Right lobe of liver (tissue), 6 donors: ENCODE measurements around the gene HTR7. TPM values are rescaled to one million over a fixed set of nuclear protein-coding genes. Genes with fewer than 3 reads are reported as not detected.

Source experiments
- ATAC-seq, 4 donors: fragments of 200-7000 bp; cut with Tn5 transposase; one replicate each; pipeline ENCODE4 v1.9.1; 2020; ENCODE audit warnings: mild to moderate bottlenecking in 4 of 4, moderate library complexity in 4 of 4
- DNase-seq, 3 donors: peaks; one replicate each; pipeline ENCODE4 v3.0.0-alpha.2; 2020
- H3K27ac ChIP-seq, 3 donors: fragments of 200-600 bp; one replicate each; pipeline ENCODE4 v1.8.0; 2022
- H3K27me3 ChIP-seq, 2 donors: fragments of 200-600 bp; one replicate each; pipeline ENCODE4 v1.8.0; 2022
- H3K36me3 ChIP-seq, 4 donors: fragments of 200-600 bp; sonication (generic) in 1 of 4; one replicate each; pipeline versions ENCODE4 v1.5.1 to v1.8.0; 2017 to 2022; ENCODE audit warnings: control low read depth in 1 of 4
- H3K4me1 ChIP-seq, 4 donors: fragments of 200-600 bp; sonication (generic) in 1 of 4; one replicate each; pipeline versions ENCODE4 v1.5.1 to v1.8.0; 2017 to 2022; ENCODE audit warnings: control low read depth in 1 of 4
- H3K4me3 ChIP-seq, 3 donors: fragments of 200-600 bp; one replicate each; pipeline ENCODE4 v1.8.0; 2022
- H3K9me3 ChIP-seq, 4 donors: fragments of 200-600 bp; sonication (generic) in 1 of 4; one replicate each; pipeline versions ENCODE4 v1.5.1 to v1.8.0; 2017 to 2022; ENCODE audit warnings: control low read depth in 1 of 4
- POLR2A ChIP-seq: fragments of 450-650 bp; IDR thresholded peaks from one replicate; pipeline ENCODE4 v1.6.1; 2017; ENCODE audit warnings: antibody characterized with exemption, mild to moderate bottlenecking
- WGBS: methylation state at CpG from one replicate; pipeline ENCODE4 v1.1.6; 2018; ENCODE audit warnings: low coverage, low lambda C conversion rate; ENCODE audit not compliant: insufficient coverage; ENCODE audit errors: missing lambda C conversion rate; 5-methylcytosine and 5-hydroxymethylcytosine counted together
- intact Hi-C, 2 donors: fragments of 100-400 bp; cut with DNase I; formaldehyde crosslinking; loops; one replicate each; pipeline versions ENCODE4 v1.11.2 to v1.14.1; 2022
- total RNA-seq, 6 experiments: library from RNA; depleted of rRNA in 2 of 6; stranded (reverse); fragments of >200 nt in 2 of 6; fragmentation: NEBNext Ultra II Directional in 3 of 6; extraction: Animal tissue kit (Norgen Biotek cat#: 25700) in 3 of 6; gene quantifications; one replicate each; pipeline versions ENCODE4 v1.1.0 to v1.2.4, GENCODE V29; 2016 to 2023
- TF ChIP-seq, protein P1 (sequence below), 4 donors: fragments of 200-600 bp in 3 of 4; fragments of 450-650 bp in 1 of 4; IDR thresholded peaks; one replicate each; pipeline versions ENCODE4 v1.5.1 to v1.8.0; 2016 to 2022; ENCODE audit warnings: antibody characterized with exemption in 4 of 4, mild to moderate bottlenecking in 2 of 4
- donor health status: DM: no; HTN: yes; CAD: no.
- donor health status: DM: no; HTN: no; CAD: no.
- donor health status: DM: no; HTN: no; CAD: no.
- donor health status: DM: no; HTN: yes; CAD: no.
- donor health status: DM: no; HTN: yes; CAD: no.

HTR7 gene
- total RNA-seq, 6 experiments from 2014 or later: 0.07 to 0.43 (median 0.19) TPM; not detected in 1

DNA sequence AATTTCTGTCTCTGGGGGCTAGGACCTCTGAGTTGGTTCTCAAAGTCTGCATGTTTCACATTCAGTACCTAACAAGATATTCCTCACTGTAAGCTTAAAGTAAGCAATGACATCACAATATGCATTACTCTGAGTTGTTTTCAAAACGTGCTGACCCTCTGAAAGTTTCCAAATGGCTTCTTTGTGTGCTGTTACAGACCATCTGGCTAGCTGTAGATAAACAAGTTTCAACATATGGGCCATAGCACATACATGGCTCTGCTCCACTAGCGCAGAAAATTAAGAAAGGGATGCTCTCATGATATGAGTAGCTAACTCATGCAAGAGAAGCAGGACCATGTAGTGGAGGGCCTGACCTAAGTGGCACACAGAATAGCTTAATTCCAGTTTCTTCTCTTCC lies 119.0 kb downstream of the HTR7 start:
- H3K4me3 ChIP-seq: no peak overlapping the region
- H3K9me3 ChIP-seq: no peaks in the 10 kb centered on the region
- ATAC-seq (no peak), DNase-seq (no peak)
- no peaks in the 10 kb centered on the region for H3K27me3 ChIP-seq
- no peaks in the 10 kb centered on the region for H3K36me3 ChIP-seq
- TF ChIP-seq POLR2A: no peak
- TF ChIP-seq, protein P1, sequence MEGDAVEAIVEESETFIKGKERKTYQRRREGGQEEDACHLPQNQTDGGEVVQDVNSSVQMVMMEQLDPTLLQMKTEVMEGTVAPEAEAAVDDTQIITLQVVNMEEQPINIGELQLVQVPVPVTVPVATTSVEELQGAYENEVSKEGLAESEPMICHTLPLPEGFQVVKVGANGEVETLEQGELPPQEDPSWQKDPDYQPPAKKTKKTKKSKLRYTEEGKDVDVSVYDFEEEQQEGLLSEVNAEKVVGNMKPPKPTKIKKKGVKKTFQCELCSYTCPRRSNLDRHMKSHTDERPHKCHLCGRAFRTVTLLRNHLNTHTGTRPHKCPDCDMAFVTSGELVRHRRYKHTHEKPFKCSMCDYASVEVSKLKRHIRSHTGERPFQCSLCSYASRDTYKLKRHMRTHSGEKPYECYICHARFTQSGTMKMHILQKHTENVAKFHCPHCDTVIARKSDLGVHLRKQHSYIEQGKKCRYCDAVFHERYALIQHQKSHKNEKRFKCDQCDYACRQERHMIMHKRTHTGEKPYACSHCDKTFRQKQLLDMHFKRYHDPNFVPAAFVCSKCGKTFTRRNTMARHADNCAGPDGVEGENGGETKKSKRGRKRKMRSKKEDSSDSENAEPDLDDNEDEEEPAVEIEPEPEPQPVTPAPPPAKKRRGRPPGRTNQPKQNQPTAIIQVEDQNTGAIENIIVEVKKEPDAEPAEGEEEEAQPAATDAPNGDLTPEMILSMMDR (IDR thresholded peaks at IDR 0.05): no peak
- no peaks in the 10 kb centered on the region for H3K4me1 ChIP-seq
- intact Hi-C loops: no loop called here
- 37% methylated on average over 2 of the region's 2 CpGs for WGBS
- no peak overlapping the region for H3K27ac ChIP-seq

DNA sequence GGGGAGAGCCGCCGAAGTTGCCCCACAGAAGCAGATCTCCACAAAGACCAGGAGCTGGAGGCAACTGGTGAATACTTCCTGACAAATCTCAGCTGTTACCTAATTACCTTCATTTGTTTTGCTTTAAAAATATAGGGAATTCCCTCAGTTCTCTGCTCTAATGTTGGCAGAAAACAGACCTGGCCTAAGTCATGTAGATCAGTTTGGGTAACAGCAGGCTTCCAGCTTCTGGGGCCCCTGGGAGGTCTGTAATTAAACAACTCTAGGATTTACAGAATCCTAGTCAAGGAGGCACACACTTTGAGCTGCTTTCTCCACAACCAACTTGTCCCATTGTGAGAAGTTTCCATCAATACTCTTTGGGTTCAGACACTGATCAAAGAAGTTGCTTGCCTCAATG lies 123.4 kb downstream of the HTR7 start:
- 83% methylated on average over 2 of the region's 2 CpGs for WGBS
- ATAC-seq (no peak), DNase-seq (no peak)
- H3K27ac ChIP-seq: no peak overlapping the region
- H3K27me3 ChIP-seq: no peaks in the 10 kb centered on the region
- no peaks in the 10 kb centered on the region for H3K36me3 ChIP-seq
- no peak for TF ChIP-seq POLR2A
- TF ChIP-seq, protein P1 (IDR thresholded peaks at IDR 0.05): no peak
- no peaks in the 10 kb centered on the region for H3K4me1 ChIP-seq
- H3K4me3 ChIP-seq: no peak overlapping the region
- H3K9me3 ChIP-seq: no peaks in the 10 kb centered on the region
- intact Hi-C loops: no loop called here

DNA sequence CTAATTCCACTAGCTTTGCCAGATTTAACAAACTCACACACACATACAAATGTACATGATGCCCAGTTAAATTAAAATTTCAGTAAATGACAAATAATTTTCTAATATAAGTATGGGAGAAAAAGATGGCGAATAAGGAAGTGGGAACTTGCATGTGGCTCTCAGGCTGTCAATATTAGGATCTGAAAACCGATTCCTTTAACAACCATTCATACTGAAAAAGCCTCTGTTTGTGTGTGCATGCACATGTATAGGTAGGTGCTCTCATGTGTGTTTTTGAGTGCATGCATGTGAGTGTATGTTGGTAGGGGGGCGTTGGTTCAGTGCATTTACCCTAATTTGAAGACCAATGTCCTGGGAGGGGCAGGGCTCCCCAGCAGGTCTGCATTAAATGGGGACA lies 125.3 kb downstream of the HTR7 start:
- intact Hi-C loops: no loop called here
- WGBS: 67% methylated on average over 3 of the region's 3 CpGs

DNA sequence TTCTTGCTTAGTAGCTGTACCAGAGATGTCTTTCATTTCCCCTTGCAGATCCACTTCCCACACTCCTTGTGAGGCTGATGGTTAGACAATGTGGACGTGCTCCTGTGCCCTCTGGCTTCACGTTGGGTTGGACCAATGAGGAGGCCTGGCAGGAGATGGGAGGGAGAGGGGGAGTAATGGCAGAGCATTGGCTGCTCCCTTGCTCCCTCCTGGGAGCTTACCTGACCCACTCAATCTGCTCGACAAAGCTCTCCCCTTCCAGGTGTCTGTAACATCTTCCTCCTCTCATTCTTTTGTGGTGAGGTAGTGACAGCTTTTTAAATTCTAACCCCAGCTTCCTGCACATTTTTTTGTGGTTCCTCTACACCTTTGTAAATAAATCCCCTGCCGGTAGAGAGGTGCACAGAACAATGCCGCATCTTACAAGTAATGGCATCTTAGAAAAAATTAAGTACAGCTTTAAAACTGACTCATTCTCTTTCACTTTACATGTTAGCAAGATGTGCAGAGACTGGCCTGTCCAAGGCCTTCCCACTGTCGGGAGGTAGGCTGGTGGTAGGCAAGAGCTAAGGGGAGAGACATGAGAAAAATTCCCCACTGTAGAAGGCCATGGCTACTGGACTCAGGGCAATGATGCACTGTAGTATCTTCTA lies 134.3 kb downstream of the HTR7 start:
- Histone ChIP-seq H3K27ac (no peak overlapping the region), H3K4me1 (no peaks in the 10 kb centered on the region), H3K27me3 (no peaks in the 10 kb centered on the region), H3K9me3 (no peaks in the 10 kb centered on the region), H3K4me3 (no peak overlapping the region), H3K36me3 (no peaks in the 10 kb centered on the region)
- TF ChIP-seq POLR2A: no peak
- TF ChIP-seq, protein P1 (IDR thresholded peaks at IDR 0.05): no peak
- ATAC-seq (no peak), DNase-seq (no peak)
- WGBS: 41% methylated on average over 6 of the region's 6 CpGs
- intact Hi-C loops: no loop called here

More for the DNA sequence above, 125.3 kb downstream of the HTR7 start:
- Histone ChIP-seq H3K4me1 (no peaks in the 10 kb centered on the region), H3K27ac (no peak overlapping the region), H3K9me3 (no peaks in the 10 kb centered on the region), H3K4me3 (no peak overlapping the region), H3K36me3 (no peaks in the 10 kb centered on the region), H3K27me3 (no peaks in the 10 kb centered on the region)
- ATAC-seq (no peak), DNase-seq (no peak)
- TF ChIP-seq, protein P1 (IDR thresholded peaks at IDR 0.05): no peak
- TF ChIP-seq POLR2A: no peak
